SK-N-SH treated with all-trans-retinoic acid at 6 μM for 48 hours (cell line): Measurements from ENCODE around the gene KDM4C.
A peak's percentile ranks its signal among the peaks of the same experiment; 100 is the strongest.
"Not testable (repeated sequence)": the region's sequence is repeated elsewhere in the genome, so short reads cannot be mapped to it uniquely, and the experiment has no call there.

Source experiments
- ATAC-seq: fragments of 200-7000 bp; cut with Tn5 transposase; 3 replicates; pipeline ENCODE4 v1.9.1; 2020; ENCODE audit warnings: mild to moderate bottlenecking, moderate library complexity
- ARNTL ChIP-seq: fragments of 450-650 bp; formaldehyde crosslinking; IDR thresholded peaks from 2 replicates; pipeline ENCODE4 v1.5.0; 2020; ENCODE audit warnings: low read depth, mild to moderate bottlenecking, moderate library complexity, borderline replicate concordance
- BACH2 ChIP-seq: fragments of 250-450 bp; sonication (Bioruptor Pico); IDR thresholded peaks from 2 replicates; pipeline ENCODE4 v1.9.0; 2021; ENCODE audit warnings: mild to moderate bottlenecking, borderline replicate concordance
- CREB5 ChIP-seq: fragments of 250-450 bp; sonication (Bioruptor Pico); IDR thresholded peaks from 2 replicates; pipeline ENCODE4 v1.5.1; 2020; ENCODE audit warnings: low read depth, mild to moderate bottlenecking, moderate library complexity
- CSDC2 ChIP-seq: fragments of 250-450 bp; sonication (Bioruptor Pico); IDR thresholded peaks from 2 replicates; pipeline ENCODE4 v1.5.0; 2020; ENCODE audit warnings: mild to moderate bottlenecking, moderate library complexity
- CSRNP3 ChIP-seq: fragments of 250-450 bp; sonication (Bioruptor Pico); IDR thresholded peaks from 2 replicates; pipeline ENCODE4 v1.5.1; 2021; ENCODE audit warnings: mild to moderate bottlenecking, moderate library complexity
- ESRRG ChIP-seq: fragments of 250-450 bp; sonication (Bioruptor Pico); IDR thresholded peaks from 2 replicates; pipeline ENCODE4 v1.6.1; 2021; ENCODE audit warnings: mild to moderate bottlenecking
- GLIS3 ChIP-seq: fragments of 250-450 bp; sonication (Bioruptor Pico); IDR thresholded peaks from 2 replicates; pipeline ENCODE4 v1.5.0; 2020; ENCODE audit warnings: mild to moderate bottlenecking, moderate library complexity
- ISL1 ChIP-seq: fragments of 250-450 bp; sonication (Bioruptor Pico); IDR thresholded peaks from 2 replicates; pipeline ENCODE4 v2.1.2; 2022; ENCODE audit warnings: mild to moderate bottlenecking, moderate library complexity
- OSR1 ChIP-seq: fragments of 250-450 bp; sonication (Bioruptor Pico); IDR thresholded peaks from 2 replicates; pipeline ENCODE4 v1.8.0; 2022; ENCODE audit warnings: moderate library complexity, mild to moderate bottlenecking, inconsistent platforms
- PATZ1 ChIP-seq: fragments of 250-450 bp; sonication (Bioruptor Pico); IDR thresholded peaks from 2 replicates; pipeline ENCODE4 v1.8.0; 2020; ENCODE audit warnings: mild to moderate bottlenecking, moderate library complexity, borderline replicate concordance
- POU6F1 ChIP-seq: fragments of 250-450 bp; sonication (Bioruptor Pico); IDR thresholded peaks from 2 replicates; pipeline ENCODE4 v1.8.0; 2021; ENCODE audit warnings: low read depth, mild to moderate bottlenecking, moderate library complexity, borderline replicate concordance
- PPARA ChIP-seq: fragments of 250-450 bp; sonication (Bioruptor Pico); IDR thresholded peaks from 2 replicates; pipeline ENCODE4 v1.5.0; 2020; ENCODE audit warnings: mild to moderate bottlenecking, borderline replicate concordance
- RARB ChIP-seq: fragments of 250-450 bp; sonication (Bioruptor Pico); IDR thresholded peaks from 2 replicates; pipeline ENCODE4 v1.8.0; 2021; ENCODE audit warnings: mild to moderate bottlenecking, moderate library complexity
- SNAI2 ChIP-seq: fragments of 250-450 bp; sonication (Bioruptor Pico); IDR thresholded peaks from 2 replicates; pipeline ENCODE4 v1.5.0; 2020; ENCODE audit warnings: mild to moderate bottlenecking, moderate library complexity
- TCF4 ChIP-seq: fragments of 250-450 bp; sonication (Bioruptor Pico); IDR thresholded peaks from 2 replicates; pipeline ENCODE4 v1.8.0; 2021; ENCODE audit warnings: mild to moderate bottlenecking, moderate library complexity, borderline replicate concordance
- TSHZ2 ChIP-seq: fragments of 250-450 bp; sonication (Bioruptor Pico); IDR thresholded peaks from 2 replicates; pipeline ENCODE4 v1.5.0; 2020; ENCODE audit warnings: mild to moderate bottlenecking, moderate library complexity
- ZC3H10 ChIP-seq: fragments of 250-450 bp; sonication (Bioruptor Pico); IDR thresholded peaks from 2 replicates; pipeline ENCODE4 v1.5.1; 2021; ENCODE audit warnings: mild to moderate bottlenecking, moderate library complexity
- ZFP3 ChIP-seq: fragments of 250-450 bp; sonication (Bioruptor Pico); IDR thresholded peaks from 2 replicates; pipeline ENCODE4 v1.5.0; 2020; ENCODE audit warnings: mild to moderate bottlenecking, moderate library complexity
- ZFP30 ChIP-seq: fragments of 450-650 bp; formaldehyde crosslinking; IDR thresholded peaks from 2 replicates; pipeline ENCODE4 v1.5.0; 2022; ENCODE audit warnings: mild to moderate bottlenecking, moderate library complexity
- ZNF565 ChIP-seq: fragments of 450-650 bp; formaldehyde crosslinking; conservative IDR thresholded peaks from 2 replicates; pipeline ENCODE4 v1.5.0; 2020; ENCODE audit warnings: low read depth, mild to moderate bottlenecking, moderate library complexity
- ZNF8 ChIP-seq: fragments of 450-650 bp; formaldehyde crosslinking; IDR thresholded peaks from 2 replicates; pipeline ENCODE4 v1.5.0; 2020; ENCODE audit warnings: mild to moderate bottlenecking, moderate library complexity

KDM4C gene

GRCh38 chr9:6944896-6945295 is 187.1 kb downstream of the KDM4C start:
- ATAC-seq: no peak
- TF ChIP-seq ARNTL (CRISPR knock-in tag) (no peak), CSDC2 (CRISPR knock-in tag) (no peak), GLIS3 (CRISPR knock-in tag) (no peak), OSR1 (CRISPR knock-in tag) (no peak), BACH2 (CRISPR knock-in tag) (no peak)

GRCh38 chr9:6945816-6946215 is 188.0 kb downstream of the KDM4C start:
- TF ChIP-seq CSDC2 (CRISPR knock-in tag): no peak
- TF ChIP-seq TCF4 (CRISPR knock-in tag): no peak
- TF ChIP-seq BACH2 (CRISPR knock-in tag): no peak
- TF ChIP-seq ZNF565 (CRISPR knock-in tag): no peak
- no peak for TF ChIP-seq SNAI2 (CRISPR knock-in tag)
- no peak for TF ChIP-seq ZNF8

GRCh38 chr9:6946583-6947166 is 188.9 kb downstream of the KDM4C start:
- TF ChIP-seq ISL1 (CRISPR knock-in tag) (no peak), ZFP30 (CRISPR knock-in tag) (no peak), SNAI2 (CRISPR knock-in tag) (no peak), POU6F1 (CRISPR knock-in tag) (no peak), CSRNP3 (no peak), PPARA (CRISPR knock-in tag) (no peak), TSHZ2 (CRISPR knock-in tag) (no peak), RARB (CRISPR knock-in tag) (no peak), ZC3H10 (no peak), CREB5 (CRISPR knock-in tag) (no peak)
- no peak for ATAC-seq

More at GRCh38 chr9:6945816-6946215, 188.0 kb downstream of the KDM4C start:
- no peak for ATAC-seq

GRCh38 chr9:6948921-6949320 is 191.1 kb downstream of the KDM4C start:
- not testable (repeated sequence) for ATAC-seq

GRCh38 chr9:6955251-6955921 is 197.6 kb downstream of the KDM4C start:
- ATAC-seq: peak; percentile 41; the same call in 1 of the 3 replicates
- TF ChIP-seq GLIS3 (CRISPR knock-in tag) (no peak), BACH2 (CRISPR knock-in tag) (no peak), ZFP3 (no peak), ARNTL (CRISPR knock-in tag) (no peak), OSR1 (CRISPR knock-in tag) (no peak), ESRRG (no peak), ZNF565 (CRISPR knock-in tag) (no peak), PATZ1 (CRISPR knock-in tag) (no peak)
